Pancreas (tissue), 10 donors: ENCODE measurements around the gene IFNAR1. TPM values are rescaled to one million over a fixed set of nuclear protein-coding genes. Genes with fewer than 3 reads are reported as not detected.

Source experiments
- ATAC-seq, 4 donors: fragments of 200-7000 bp; cut with Tn5 transposase; one replicate each; pipeline versions ENCODE4 v1.8.0 to v1.9.1; 2020; ENCODE audit warnings: mild to moderate bottlenecking in 4 of 4, moderate library complexity in 4 of 4
- DNase-seq, 6 donors: peaks; one replicate each; pipeline ENCODE4 v3.0.0-alpha.2; 2020
- FAIRE-seq: peaks from 2 replicates; lab custom pipeline; 2012; peaks lifted over from hg19 to GRCh38; lab: Jason Lieb, UNC
- H3K27ac ChIP-seq, 4 donors: fragments of 200-600 bp; sonication (generic); 1 replicate in 3 of 4; 2 replicates in 1 of 4; pipeline versions ENCODE4 v1.5.0 to v1.8.0; 2020
- H3K27me3 ChIP-seq, 4 donors: fragments of 200-600 bp; one replicate each; pipeline ENCODE4 v1.8.0; 2021
- H3K36me3 ChIP-seq, 3 donors: fragments of 200-600 bp; sonication (generic) in 1 of 3; one replicate each; pipeline versions ENCODE4 v1.5.0 to v1.8.0; 2020 to 2021
- H3K4me1 ChIP-seq, 3 donors: fragments of 200-600 bp; one replicate each; pipeline ENCODE4 v1.8.0; 2021
- H3K4me3 ChIP-seq, 4 donors: fragments of 200-600 bp; sonication (generic) in 2 of 4; one replicate each; pipeline versions ENCODE4 v1.5.0 to v1.8.0; 2020 to 2021
- H3K9me3 ChIP-seq, 4 donors: fragments of 200-600 bp; one replicate each; pipeline ENCODE4 v1.8.0; 2021
- WGBS, 2 donors: extraction: QIAGEN DNeasy Blood & Tissue Kit; methylation state at CpG; one replicate each; pipeline ENCODE4 v1.1.7; 2013; 5-methylcytosine and 5-hydroxymethylcytosine counted together
- intact Hi-C, 3 donors: fragments of 100-400 bp; cut with DNase I; formaldehyde crosslinking; loops; one replicate each; pipeline versions ENCODE4 v1.11.1 to v1.14.2; 2022
- polyA plus RNA-seq, 2 donors: library from polyadenylated mRNA; stranded (reverse); fragments of 200-250 nt; gene quantifications; one replicate each; pipeline ENCODE4 v1.2.3, GENCODE V29; 2013
- total RNA-seq, 6 donors: library from RNA; stranded (reverse); fragmentation: NEBNext Ultra II Directional in 4 of 6; extraction: Animal tissue kit (Norgen Biotek cat#: 25700) in 4 of 6; gene quantifications; one replicate each; pipeline versions ENCODE4 v1.2.1 to v1.2.4, GENCODE V29; 2021 to 2023
- TF ChIP-seq, protein P1 (sequence below), 4 donors: fragments of 200-600 bp; sonication (generic) in 3 of 4; IDR thresholded peaks; one replicate each; pipeline versions ENCODE4 v1.5.0 to v1.8.0; 2021; ENCODE audit warnings: antibody characterized with exemption in 4 of 4
- donor health status: healthy with polysubstance abuse.
- donor health status: DM: no; HTN: no; CAD: no; lungs with moderate emphysema.
- donor health status: DM: no; HTN: no; CAD: no.
- donor health status: control.
- donor health status: control.
- donor health status: Bipolar disorder and iron deficiency.
- donor health status: DM: yes; HTN: yes; CAD: no.
- donor health status: DM: no; HTN: no; CAD: no.
- donor health status: DM: no; HTN: no; CAD: no.
- donor health status: DM: yes; HTN: yes; CAD: no.

The IFNAR1 gene
- total and polyA plus RNA-seq, 8 donors: 7.5 to 48.5 (median 23.1) TPM

DNA sequence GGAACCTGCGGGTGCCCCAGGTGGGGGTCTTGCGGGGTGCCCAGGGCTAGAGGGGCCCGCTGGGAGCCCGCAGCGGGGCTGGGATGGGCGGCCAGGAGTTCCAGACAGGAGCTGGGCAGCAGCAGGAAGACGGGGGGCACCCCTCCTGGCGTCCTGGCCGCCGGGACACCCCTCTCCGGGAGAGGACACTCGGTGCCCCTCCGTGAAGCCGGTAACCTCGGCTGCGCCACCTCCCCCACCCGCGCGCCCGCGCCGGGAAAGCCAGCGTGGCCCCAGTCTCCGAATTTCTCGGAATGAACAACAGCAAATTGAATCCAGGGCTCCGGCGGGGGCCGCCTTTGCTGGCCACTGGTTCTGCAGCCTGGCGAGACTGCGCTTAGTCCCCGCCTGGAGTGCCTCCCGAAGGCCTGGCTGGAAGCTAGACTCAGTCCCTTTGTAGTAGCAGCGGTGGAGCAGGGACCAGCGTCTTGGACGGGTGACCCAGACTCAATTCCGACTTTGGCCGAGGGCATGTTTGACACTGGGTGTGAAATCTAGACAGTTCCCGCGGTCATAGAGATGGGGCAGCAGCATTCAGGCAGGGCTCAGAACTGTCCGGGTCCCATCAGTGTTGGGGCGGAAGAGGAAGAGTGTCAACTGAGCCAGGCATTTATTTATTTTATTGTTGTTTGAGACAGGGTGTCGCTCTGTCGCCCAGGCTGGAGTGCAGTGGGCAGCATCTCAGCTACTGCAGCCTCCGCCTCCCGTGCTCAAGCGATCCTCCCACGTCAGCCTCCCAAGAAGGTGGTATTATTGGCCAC lies 79.2 kb downstream of the IFNAR1 start:
- FAIRE-seq (no peak), ATAC-seq (peak; percentile 60 to 74 (median 64)), DNase-seq (peak; percentile 45 to 83 (median 56))
- Histone ChIP-seq H3K4me3 (peak overlapping the region; percentile 45 to 92 (median 82)), H3K27me3 (no peaks in the 10 kb centered on the region), H3K4me1 (peaks cover 0 to 23% (median 5%) of the 10 kb centered on the region in 3 donors), H3K36me3 (no peaks in the 10 kb centered on the region), H3K27ac (peak overlapping the region; percentile 75 to 95 (median 89)), H3K9me3 (no peaks in the 10 kb centered on the region)
- 2 to 3% methylated on average over 39 to 47 of the region's 47 CpGs for WGBS, 2 donors
- TF ChIP-seq, protein P1, sequence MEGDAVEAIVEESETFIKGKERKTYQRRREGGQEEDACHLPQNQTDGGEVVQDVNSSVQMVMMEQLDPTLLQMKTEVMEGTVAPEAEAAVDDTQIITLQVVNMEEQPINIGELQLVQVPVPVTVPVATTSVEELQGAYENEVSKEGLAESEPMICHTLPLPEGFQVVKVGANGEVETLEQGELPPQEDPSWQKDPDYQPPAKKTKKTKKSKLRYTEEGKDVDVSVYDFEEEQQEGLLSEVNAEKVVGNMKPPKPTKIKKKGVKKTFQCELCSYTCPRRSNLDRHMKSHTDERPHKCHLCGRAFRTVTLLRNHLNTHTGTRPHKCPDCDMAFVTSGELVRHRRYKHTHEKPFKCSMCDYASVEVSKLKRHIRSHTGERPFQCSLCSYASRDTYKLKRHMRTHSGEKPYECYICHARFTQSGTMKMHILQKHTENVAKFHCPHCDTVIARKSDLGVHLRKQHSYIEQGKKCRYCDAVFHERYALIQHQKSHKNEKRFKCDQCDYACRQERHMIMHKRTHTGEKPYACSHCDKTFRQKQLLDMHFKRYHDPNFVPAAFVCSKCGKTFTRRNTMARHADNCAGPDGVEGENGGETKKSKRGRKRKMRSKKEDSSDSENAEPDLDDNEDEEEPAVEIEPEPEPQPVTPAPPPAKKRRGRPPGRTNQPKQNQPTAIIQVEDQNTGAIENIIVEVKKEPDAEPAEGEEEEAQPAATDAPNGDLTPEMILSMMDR (IDR thresholded peaks at IDR 0.05): no peak
- intact Hi-C loops: no loop called here

DNA sequence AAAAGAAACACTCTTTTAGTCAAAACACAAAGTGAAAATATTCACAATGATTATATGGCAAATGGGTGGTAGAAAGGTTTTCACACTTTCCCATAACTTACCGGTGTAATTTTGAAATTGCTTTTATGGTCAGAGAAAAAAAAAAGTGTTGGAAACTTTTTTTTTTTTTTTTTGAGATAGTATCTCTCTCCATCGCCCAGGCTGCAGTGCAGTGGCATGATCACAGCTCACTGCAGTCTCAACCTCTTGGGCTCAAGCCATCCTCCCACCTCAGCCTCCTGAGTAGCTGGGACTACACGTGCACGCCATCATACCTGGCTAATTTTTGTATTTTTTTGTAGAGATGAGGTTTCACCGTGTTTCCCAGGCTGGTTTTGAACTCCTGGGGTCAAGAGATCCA lies 81.7 kb downstream of the IFNAR1 start:
- Histone ChIP-seq H3K27me3 (no peaks in the 10 kb centered on the region), H3K36me3 (no peaks in the 10 kb centered on the region), H3K9me3 (no peaks in the 10 kb centered on the region), H3K4me3 (no peak overlapping the region), H3K27ac (no peak overlapping the region), H3K4me1 (peaks cover 0 to 23% (median 5%) of the 10 kb centered on the region in 3 donors)
- TF ChIP-seq, protein P1 (IDR thresholded peaks at IDR 0.05): no peak
- intact Hi-C loops: no loop called here
- WGBS, 2 donors: 69 to 78% methylated on average over 5 of the region's 5 CpGs
- FAIRE-seq (no peak), DNase-seq (no peak), ATAC-seq (no peak)

Other genes with a start within 250 kb of the IFNAR1 start
- 10 to 100 TPM in 2 of 6 donors, 1 to 10 TPM in 4; 4.0 to 26.8 (median 7.9) TPM for gene IFNAR2, start 95.0 kb upstream of the IFNAR1 start, total RNA-seq
- gene IFNAR2, start 95.0 kb upstream of the IFNAR1 start, polyA plus RNA-seq: 1 to 10 TPM; 7.8 to 8.2 TPM
- 10 to 100 TPM; 11.9 to 25.1 (median 14.8) TPM for gene IL10RB, start 58.6 kb upstream of the IFNAR1 start, total RNA-seq
- 10 to 100 TPM; 12.2 to 14.8 TPM for gene IL10RB, start 58.6 kb upstream of the IFNAR1 start, polyA plus RNA-seq
- gene IFNGR2, start 78.4 kb downstream of the IFNAR1 start, total RNA-seq: 10 to 100 TPM; 10.1 to 56.5 (median 15.2) TPM
- 10 to 100 TPM; 23.6 to 31.4 TPM for gene IFNGR2, start 78.4 kb downstream of the IFNAR1 start, polyA plus RNA-seq
- gene TMEM50B, start 155.0 kb downstream of the IFNAR1 start, total RNA-seq: 10 to 100 TPM; 11.5 to 31.1 (median 16.7) TPM
- gene TMEM50B, start 155.0 kb downstream of the IFNAR1 start, polyA plus RNA-seq: 10 to 100 TPM; 59.3 to 96.1 TPM
- 1 to 10 TPM in 4 of 6 donors, under 1 TPM in 2; 0.73 to 2.0 (median 1.2) TPM for gene DNAJC28, start 166.7 kb downstream of the IFNAR1 start, total RNA-seq
- gene DNAJC28, start 166.7 kb downstream of the IFNAR1 start, polyA plus RNA-seq: 1 to 10 TPM; 1.1 to 1.6 TPM
- gene GART, start 217.1 kb downstream of the IFNAR1 start, total RNA-seq: 10 to 100 TPM; 20.6 to 37.9 (median 34.4) TPM
- 10 to 100 TPM; 10.3 to 17.8 TPM for gene GART, start 217.1 kb downstream of the IFNAR1 start, polyA plus RNA-seq
- gene SON, start 218.1 kb downstream of the IFNAR1 start, total RNA-seq: 100 to 1,000 TPM in 3 of 6 donors, 10 to 100 TPM in 3; 82.5 to 154 (median 102) TPM
- gene SON, start 218.1 kb downstream of the IFNAR1 start, polyA plus RNA-seq: 100 to 1,000 TPM in 1 of 2 donors, 10 to 100 TPM in 1; 86.7 to 205 TPM